Neural cell (in vitro differentiated cells): ENCODE results near the gene CD160. TPM values are rescaled to one million over a fixed set of nuclear protein-coding genes. Genes with fewer than 3 reads are reported as not detected.

Experiments
- H2AFZ ChIP-seq: fragments of 200-600, 300-800 bp; sonication (generic), shearing (Covaris generic); 2 replicates; pipeline ENCODE4 v1.6.0; 2014; ENCODE audit warnings: low read depth, mild to moderate bottlenecking, antibody characterized with exemption, low read length, moderate library complexity
- H3F3A ChIP-seq: fragments of 200-600 bp; shearing (Covaris generic); 2 replicates; pipeline ENCODE4 v1.6.1; 2016; ENCODE audit warnings: mild to moderate bottlenecking, moderate library complexity, mixed read lengths, antibody characterized with exemption, low read length; ENCODE audit not compliant: insufficient read depth, poor library complexity, severe bottlenecking
- H3K27ac ChIP-seq: fragments of 200-600, 300-800 bp; sonication (generic), shearing (Covaris generic); 2 replicates; pipeline ENCODE4 v1.5.1; 2014; ENCODE audit warnings: mild to moderate bottlenecking, low read length, moderate library complexity
- H3K27me3 ChIP-seq: fragments of 300-800, 200-600 bp; sonication (generic), shearing (Covaris generic); 2 replicates; pipeline ENCODE4 v1.6.0; 2014; ENCODE audit warnings: mild to moderate bottlenecking, low read depth, low read length, moderate library complexity; ENCODE audit not compliant: insufficient read depth
- H3K36me3 ChIP-seq: fragments of 300-800, 200-600 bp; sonication (generic), shearing (Covaris generic); 2 replicates; pipeline ENCODE4 v1.5.1; 2014; ENCODE audit warnings: mild to moderate bottlenecking, antibody characterized with exemption, low read length, moderate library complexity; ENCODE audit not compliant: insufficient read depth
- H3K4me2 ChIP-seq: fragments of 300-800, 200-600 bp; sonication (generic), shearing (Covaris generic); 2 replicates; pipeline ENCODE4 v1.6.0; 2014; ENCODE audit warnings: mild to moderate bottlenecking, low read length
- H3K4me3 ChIP-seq: fragments of 300-800, 200-600 bp; sonication (generic), shearing (Covaris generic); 2 replicates; pipeline ENCODE4 v1.5.1; 2014; ENCODE audit warnings: mild to moderate bottlenecking, low read length, moderate library complexity
- H3K79me2 ChIP-seq: fragments of 200-600 bp; shearing (Covaris generic); replicated peaks from 2 replicates; pipeline ENCODE4 v1.6.0; 2014; ENCODE audit warnings: mild to moderate bottlenecking, low read length, moderate library complexity; ENCODE audit not compliant: insufficient read depth
- H3K9ac ChIP-seq: fragments of 300-800, 200-600 bp; sonication (generic), shearing (Covaris generic); 2 replicates; pipeline ENCODE4 v1.6.1; 2016; ENCODE audit warnings: mild to moderate bottlenecking, low read length, mixed read lengths
- H3K9me2 ChIP-seq: fragments of 200-600 bp; shearing (Covaris generic); 2 replicates; pipeline ENCODE4 v1.6.1; 2016; ENCODE audit warnings: mild to moderate bottlenecking, low read length, mixed read lengths; ENCODE audit not compliant: insufficient read depth
- H3K9me3 ChIP-seq: fragments of 200-600, 300-800 bp; sonication (generic), shearing (Covaris generic); 2 replicates; pipeline ENCODE4 v1.6.1; 2016; ENCODE audit warnings: mild to moderate bottlenecking, mixed run types, low read length, moderate library complexity, mixed read lengths
- H4K20me1 ChIP-seq: fragments of 200-600 bp; shearing (Covaris generic); 2 replicates; pipeline ENCODE4 v1.6.1; 2016; ENCODE audit warnings: mild to moderate bottlenecking, mixed run types; ENCODE audit not compliant: insufficient read depth
- EP300 ChIP-seq: fragments of 450-650 bp; conservative IDR thresholded peaks from 2 replicates; pipeline ENCODE4 v1.6.1; 2014; ENCODE audit warnings: antibody characterized with exemption, mild to moderate bottlenecking, moderate library complexity; ENCODE audit not compliant: poor library complexity, severe bottlenecking
- EZH2 ChIP-seq: fragments of 200-600, 300-800 bp; shearing (Covaris generic), sonication (generic); IDR thresholded peaks from 2 replicates; pipeline ENCODE4 v1.6.1; 2014; ENCODE audit warnings: antibody characterized with exemption, low read length, borderline replicate concordance, mild to moderate bottlenecking; ENCODE audit not compliant: insufficient read depth, poor library complexity, severe bottlenecking
- MXI1 ChIP-seq: fragments of 450-650 bp; conservative IDR thresholded peaks from 2 replicates; pipeline ENCODE4 v1.6.1; 2014; ENCODE audit warnings: antibody characterized with exemption, mild to moderate bottlenecking; ENCODE audit not compliant: poor library complexity, severe bottlenecking
- POLR2AphosphoS5 ChIP-seq: IDR thresholded peaks from 2 replicates; pipeline ENCODE4 v1.6.1; 2012
- RAD21 ChIP-seq: fragments of 450-650 bp; conservative IDR thresholded peaks from 2 replicates; pipeline ENCODE4 v1.6.1; 2014; ENCODE audit warnings: antibody characterized with exemption, mild to moderate bottlenecking, moderate library complexity
- REST ChIP-seq: IDR thresholded peaks from 2 replicates; pipeline ENCODE4 v1.6.1; 2012; ENCODE audit warnings: borderline replicate concordance
- SMC3 ChIP-seq: fragments of 450-650 bp; conservative IDR thresholded peaks from 2 replicates; pipeline ENCODE4 v1.6.1; 2014; ENCODE audit warnings: antibody characterized with exemption, mild to moderate bottlenecking, moderate library complexity; ENCODE audit not compliant: poor library complexity
- TAF1 ChIP-seq: IDR thresholded peaks from 2 replicates; pipeline ENCODE4 v1.6.1; 2012; ENCODE audit warnings: low read depth
- polyA plus RNA-seq: library from polyadenylated mRNA; depleted of rRNA; stranded (reverse); fragments of >200 nt; gene quantifications from 2 replicates; pipeline ENCODE4 v1.2.3, GENCODE V29; 2014
- TF ChIP-seq, protein P1 (sequence below): fragments of 450-650 bp; IDR thresholded peaks from 2 replicates; pipeline ENCODE4 v1.5.1; 2014; ENCODE audit warnings: antibody characterized with exemption, mild to moderate bottlenecking, moderate library complexity; ENCODE audit not compliant: poor library complexity, severe bottlenecking

CD160 gene
- polyA plus RNA-seq, 1 donor from 2014 or later = not detected

DNA sequence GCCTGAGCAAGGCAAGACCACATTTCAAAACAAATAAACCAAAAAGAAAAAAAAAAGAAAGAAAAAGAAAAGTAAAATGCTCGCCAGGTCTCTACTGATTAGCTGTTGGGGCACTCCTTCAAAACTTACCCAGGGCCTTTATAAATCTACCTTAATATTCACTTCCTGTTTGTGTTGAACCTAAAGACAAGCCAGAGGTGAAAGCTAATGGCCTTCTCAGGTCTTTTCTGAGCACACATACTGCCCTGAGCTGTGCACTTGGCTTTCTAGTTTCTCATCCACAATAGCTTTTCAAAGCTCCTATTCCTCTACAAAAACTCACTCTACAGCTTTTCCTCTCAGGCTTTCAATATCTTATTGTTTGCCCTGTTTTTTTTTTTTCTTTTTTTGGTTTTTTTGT, 54.1 kb downstream of the CD160 start:
- no peak overlapping the region for H3K27ac ChIP-seq
- H4K20me1 ChIP-seq = no peaks in the 10 kb centered on the region

GRCh38 chr1:145777357-145778145, 58.3 kb downstream of the CD160 start:
- no peak overlapping the region for H3K4me3 ChIP-seq
- H4K20me1 ChIP-seq = no peaks in the 10 kb centered on the region
- H3K9ac ChIP-seq = no peak overlapping the region
- H3K27me3 ChIP-seq = no peaks in the 10 kb centered on the region
- H3K79me2 ChIP-seq = no peaks in the 10 kb centered on the region
- H3K9me2 ChIP-seq = no peaks in the 10 kb centered on the region
- no peak overlapping the region for H3K27ac ChIP-seq
- no peaks in the 10 kb centered on the region for H3K9me3 ChIP-seq
- H2AFZ ChIP-seq = no peak overlapping the region
- no peak overlapping the region for H3K4me2 ChIP-seq
- no peaks in the 10 kb centered on the region for H3K36me3 ChIP-seq
- no peaks in the 10 kb centered on the region for H3F3A ChIP-seq
- TF ChIP-seq, protein P1, sequence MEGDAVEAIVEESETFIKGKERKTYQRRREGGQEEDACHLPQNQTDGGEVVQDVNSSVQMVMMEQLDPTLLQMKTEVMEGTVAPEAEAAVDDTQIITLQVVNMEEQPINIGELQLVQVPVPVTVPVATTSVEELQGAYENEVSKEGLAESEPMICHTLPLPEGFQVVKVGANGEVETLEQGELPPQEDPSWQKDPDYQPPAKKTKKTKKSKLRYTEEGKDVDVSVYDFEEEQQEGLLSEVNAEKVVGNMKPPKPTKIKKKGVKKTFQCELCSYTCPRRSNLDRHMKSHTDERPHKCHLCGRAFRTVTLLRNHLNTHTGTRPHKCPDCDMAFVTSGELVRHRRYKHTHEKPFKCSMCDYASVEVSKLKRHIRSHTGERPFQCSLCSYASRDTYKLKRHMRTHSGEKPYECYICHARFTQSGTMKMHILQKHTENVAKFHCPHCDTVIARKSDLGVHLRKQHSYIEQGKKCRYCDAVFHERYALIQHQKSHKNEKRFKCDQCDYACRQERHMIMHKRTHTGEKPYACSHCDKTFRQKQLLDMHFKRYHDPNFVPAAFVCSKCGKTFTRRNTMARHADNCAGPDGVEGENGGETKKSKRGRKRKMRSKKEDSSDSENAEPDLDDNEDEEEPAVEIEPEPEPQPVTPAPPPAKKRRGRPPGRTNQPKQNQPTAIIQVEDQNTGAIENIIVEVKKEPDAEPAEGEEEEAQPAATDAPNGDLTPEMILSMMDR = no peak
- TF ChIP-seq MXI1 (no peak), EP300 (no peak), EZH2 (no peak), POLR2AphosphoS5 (no peak), RAD21 (no peak), SMC3 (no peak), TAF1 (no peak)

More for the DNA sequence above, 54.1 kb downstream of the CD160 start:
- no peaks in the 10 kb centered on the region for H3F3A ChIP-seq
- H3K79me2 ChIP-seq = no peaks in the 10 kb centered on the region
- H3K4me3 ChIP-seq = no peak overlapping the region
- no peaks in the 10 kb centered on the region for H3K9me3 ChIP-seq
- no peak for TF ChIP-seq MXI1
- TF ChIP-seq, protein P1 = no peak
- TF ChIP-seq EP300 = no peak
- no peak for TF ChIP-seq REST
- no peak for TF ChIP-seq TAF1
- TF ChIP-seq EZH2 = no peak
- no peak for TF ChIP-seq SMC3
- TF ChIP-seq RAD21 = no peak
- TF ChIP-seq POLR2AphosphoS5 = no peak
- H3K4me2 ChIP-seq = no peak overlapping the region
- peaks cover 6% of the 10 kb centered on the region for H3K36me3 ChIP-seq
- H3K9me2 ChIP-seq = no peaks in the 10 kb centered on the region
- H3K27me3 ChIP-seq = no peaks in the 10 kb centered on the region
- H2AFZ ChIP-seq = no peak overlapping the region
- no peak overlapping the region for H3K9ac ChIP-seq
